ENCODE results near the gene CAPN15.
"Not testable (repeated sequence)": the region's sequence is repeated elsewhere in the genome, so short reads cannot be mapped to it uniquely, and the experiment has no call there.

- TF ChIP-seq EZH2phosphoT487 (IDR thresholded peaks at IDR 0.05; ENCODE audit: borderline replicate concordance, low read depth, low read length); CTCF (conservative IDR thresholded peaks at IDR 0.05; ENCODE audit: low read length): not testable (repeated sequence)
Measured at GRCh38 chr16:494676-495075, 32.8 kb upstream of the CAPN15 start.
